GM12801 (cell line): ENCODE results near the gene COLGALT1.

Source experiments
- TF ChIP-seq, protein P1 (sequence below): IDR thresholded peaks from one replicate; pipeline ENCODE4 v1.5.1; 2011; ENCODE audit warnings: control low read depth; ENCODE audit not compliant: insufficient read length; ENCODE audit errors: extremely low read depth

COLGALT1 gene

GRCh38 chr19:17539238-17540117 lies 16.0 kb upstream of the COLGALT1 start:
- TF ChIP-seq, protein P1, sequence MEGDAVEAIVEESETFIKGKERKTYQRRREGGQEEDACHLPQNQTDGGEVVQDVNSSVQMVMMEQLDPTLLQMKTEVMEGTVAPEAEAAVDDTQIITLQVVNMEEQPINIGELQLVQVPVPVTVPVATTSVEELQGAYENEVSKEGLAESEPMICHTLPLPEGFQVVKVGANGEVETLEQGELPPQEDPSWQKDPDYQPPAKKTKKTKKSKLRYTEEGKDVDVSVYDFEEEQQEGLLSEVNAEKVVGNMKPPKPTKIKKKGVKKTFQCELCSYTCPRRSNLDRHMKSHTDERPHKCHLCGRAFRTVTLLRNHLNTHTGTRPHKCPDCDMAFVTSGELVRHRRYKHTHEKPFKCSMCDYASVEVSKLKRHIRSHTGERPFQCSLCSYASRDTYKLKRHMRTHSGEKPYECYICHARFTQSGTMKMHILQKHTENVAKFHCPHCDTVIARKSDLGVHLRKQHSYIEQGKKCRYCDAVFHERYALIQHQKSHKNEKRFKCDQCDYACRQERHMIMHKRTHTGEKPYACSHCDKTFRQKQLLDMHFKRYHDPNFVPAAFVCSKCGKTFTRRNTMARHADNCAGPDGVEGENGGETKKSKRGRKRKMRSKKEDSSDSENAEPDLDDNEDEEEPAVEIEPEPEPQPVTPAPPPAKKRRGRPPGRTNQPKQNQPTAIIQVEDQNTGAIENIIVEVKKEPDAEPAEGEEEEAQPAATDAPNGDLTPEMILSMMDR, result no peak

DNA sequence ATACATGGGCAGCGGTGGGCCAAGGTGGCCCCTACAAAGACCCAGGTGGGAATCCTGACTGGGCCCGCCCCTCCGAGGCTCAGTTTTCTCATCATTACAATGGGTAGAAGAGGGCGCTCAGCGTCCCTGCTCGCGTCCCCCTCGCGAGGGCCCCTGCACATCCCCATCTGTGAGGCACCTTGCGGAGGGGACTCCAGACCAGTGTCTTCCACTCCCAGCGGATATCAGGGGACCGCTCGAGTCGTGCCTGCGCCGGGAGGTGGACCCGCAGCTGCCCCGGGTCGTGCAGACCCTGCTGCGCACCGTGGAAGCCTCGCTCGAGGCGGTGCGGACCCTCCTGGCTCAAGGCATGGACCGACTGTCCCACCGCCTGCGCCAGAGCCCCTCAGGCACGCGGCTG lies 15.3 kb upstream of the COLGALT1 start:
- TF ChIP-seq, protein P1, result no peak

GRCh38 chr19:17541184-17541759 lies 14.2 kb upstream of the COLGALT1 start:
- TF ChIP-seq, protein P1, result no peak

DNA sequence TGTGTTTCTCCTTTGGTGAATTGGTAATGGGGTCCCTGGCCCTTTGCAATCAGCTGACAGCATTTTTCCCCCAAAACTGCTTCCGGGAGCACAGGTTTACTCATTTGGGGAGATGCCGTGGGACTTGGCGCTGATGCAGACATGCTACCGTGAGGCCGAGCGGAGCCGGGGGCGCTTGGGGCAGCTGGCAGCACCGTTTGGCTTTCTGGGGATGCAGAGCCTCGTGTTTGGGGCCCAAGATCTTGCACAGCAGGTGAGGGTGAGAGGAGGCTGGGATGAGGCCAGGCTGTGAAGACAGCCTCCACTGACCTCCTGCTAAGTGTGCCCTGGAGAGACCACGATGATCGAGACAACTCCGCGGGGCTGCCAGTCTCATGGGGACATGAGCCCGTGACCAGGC lies 13.4 kb upstream of the COLGALT1 start:
- TF ChIP-seq, protein P1, result no peak

- TF ChIP-seq, protein P1, result no peak
Observed at GRCh38 chr19:17542793-17543582, 12.5 kb upstream of the COLGALT1 start.

- TF ChIP-seq, protein P1, result no peak
Observed at GRCh38 chr19:17543986-17544385, 11.5 kb upstream of the COLGALT1 start.

DNA sequence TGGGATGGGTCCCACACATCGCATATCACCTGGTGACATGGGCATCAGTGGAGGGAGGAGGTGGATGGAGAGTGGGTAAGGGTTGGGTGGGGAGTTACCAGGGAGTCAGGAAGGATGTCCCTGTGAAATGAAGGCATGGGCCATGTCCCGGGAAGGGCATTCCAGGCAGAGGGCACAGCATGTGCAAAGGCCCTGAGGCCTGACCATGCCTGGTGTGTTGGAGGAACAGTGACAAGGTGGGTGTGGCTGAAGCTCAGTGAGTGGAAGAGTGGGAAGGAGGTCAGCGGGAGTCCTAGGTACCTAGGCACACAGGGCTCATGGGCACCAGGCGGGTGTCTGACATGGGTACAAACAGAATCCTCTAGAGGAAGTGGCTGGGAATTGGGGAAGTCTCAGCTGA lies 11.0 kb upstream of the COLGALT1 start:
- TF ChIP-seq, protein P1, result no peak
